Glutamatergic neuron (in vitro differentiated cells): Measurements from ENCODE around the gene HNRNPUL1. TPM values are rescaled to one million over a fixed set of nuclear protein-coding genes. Genes with fewer than 3 reads are reported as not detected.
A peak's percentile ranks its signal among the peaks of the same experiment; 100 is the strongest.

Experiments used
- DNase-seq: peaks from one replicate; pipeline ENCODE4 v3.0.0; 2022
- H3K27ac Mint-ChIP-seq: one replicate; pipeline ENCODE4 v1.8.0; 2020; ENCODE audit warnings: mild to moderate bottlenecking, mixed read lengths, inconsistent platforms; ENCODE audit not compliant: unreplicated experiment
- H3K27me3 Mint-ChIP-seq: one replicate; pipeline ENCODE4 v1.8.0; 2020; ENCODE audit warnings: mild to moderate bottlenecking, moderate library complexity, mixed read lengths, inconsistent platforms; ENCODE audit not compliant: unreplicated experiment
- H3K36me3 Mint-ChIP-seq: one replicate; pipeline ENCODE4 v1.8.0; 2020; ENCODE audit warnings: mild to moderate bottlenecking, mixed read lengths, inconsistent platforms; ENCODE audit not compliant: unreplicated experiment
- H3K4me1 Mint-ChIP-seq: one replicate; pipeline ENCODE4 v1.8.0; 2020; ENCODE audit warnings: mild to moderate bottlenecking, low read depth, mixed read lengths, inconsistent platforms; ENCODE audit not compliant: unreplicated experiment
- H3K4me3 Mint-ChIP-seq: one replicate; pipeline ENCODE4 v1.8.0; 2020; ENCODE audit warnings: mild to moderate bottlenecking, mixed read lengths, inconsistent platforms; ENCODE audit not compliant: unreplicated experiment
- H3K9me3 Mint-ChIP-seq: one replicate; pipeline ENCODE4 v1.8.0; 2020; ENCODE audit warnings: mild to moderate bottlenecking, moderate library complexity, mixed read lengths, inconsistent platforms; ENCODE audit not compliant: unreplicated experiment
- total RNA-seq: library from RNA; stranded (reverse); fragmentation: NEBNext Ultra II Directional; extraction: Animal tissue kit (Norgen Biotek cat#: 25700); gene quantifications from one replicate; pipeline ENCODE4 v1.2.1, GENCODE V29; 2021; ENCODE audit not compliant: unreplicated experiment
- TF ChIP-seq, protein P1 (sequence below): fragments of 200-600 bp; sonication (generic); IDR thresholded peaks from one replicate; pipeline ENCODE4 v1.5.0; 2021; ENCODE audit not compliant: partially characterized antibody, unreplicated experiment

The HNRNPUL1 gene
- total RNA-seq, 1 donor from 2014 or later = 201 TPM

DNA sequence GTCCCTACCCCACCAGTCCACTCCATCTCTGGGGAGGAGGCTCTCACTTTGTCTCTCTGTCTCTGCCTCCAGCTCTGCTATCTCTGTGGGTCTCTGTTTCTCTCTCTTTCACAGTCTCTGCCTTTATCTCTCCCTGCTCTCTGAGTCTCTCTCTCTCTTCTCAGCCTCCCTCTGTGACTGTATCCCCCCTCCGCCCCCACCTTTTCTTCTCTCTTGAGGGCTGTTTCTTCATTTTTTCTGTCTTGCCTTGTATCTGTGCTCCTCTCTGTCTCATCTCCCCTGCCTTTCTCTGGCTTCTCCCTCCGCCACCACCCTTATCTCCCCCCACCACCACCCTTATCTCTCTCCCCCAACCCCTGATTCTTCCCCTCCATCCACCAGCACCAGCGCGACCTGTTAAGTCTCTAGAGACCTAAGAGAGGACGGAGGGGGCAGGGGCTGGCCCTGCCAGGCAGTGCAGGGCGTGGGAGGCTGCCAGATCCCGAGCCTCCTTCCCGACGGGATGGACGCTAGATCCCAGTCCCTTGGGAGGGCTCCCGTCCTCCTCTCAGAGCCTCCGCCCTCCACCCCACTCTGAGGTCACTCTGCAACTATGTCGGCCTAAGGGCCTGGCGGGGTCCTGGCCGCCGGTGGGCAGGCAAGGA, 44.1 kb upstream of the HNRNPUL1 start:
- H3K4me3 Mint-ChIP-seq = peak overlapping the region; percentile 38
- H3K27me3 Mint-ChIP-seq = peaks cover 16% of the 10 kb centered on the region
- H3K36me3 Mint-ChIP-seq = peaks cover 6% of the 10 kb centered on the region
- peaks cover 3% of the 10 kb centered on the region for H3K9me3 Mint-ChIP-seq
- DNase-seq = no peak
- TF ChIP-seq, protein P1, sequence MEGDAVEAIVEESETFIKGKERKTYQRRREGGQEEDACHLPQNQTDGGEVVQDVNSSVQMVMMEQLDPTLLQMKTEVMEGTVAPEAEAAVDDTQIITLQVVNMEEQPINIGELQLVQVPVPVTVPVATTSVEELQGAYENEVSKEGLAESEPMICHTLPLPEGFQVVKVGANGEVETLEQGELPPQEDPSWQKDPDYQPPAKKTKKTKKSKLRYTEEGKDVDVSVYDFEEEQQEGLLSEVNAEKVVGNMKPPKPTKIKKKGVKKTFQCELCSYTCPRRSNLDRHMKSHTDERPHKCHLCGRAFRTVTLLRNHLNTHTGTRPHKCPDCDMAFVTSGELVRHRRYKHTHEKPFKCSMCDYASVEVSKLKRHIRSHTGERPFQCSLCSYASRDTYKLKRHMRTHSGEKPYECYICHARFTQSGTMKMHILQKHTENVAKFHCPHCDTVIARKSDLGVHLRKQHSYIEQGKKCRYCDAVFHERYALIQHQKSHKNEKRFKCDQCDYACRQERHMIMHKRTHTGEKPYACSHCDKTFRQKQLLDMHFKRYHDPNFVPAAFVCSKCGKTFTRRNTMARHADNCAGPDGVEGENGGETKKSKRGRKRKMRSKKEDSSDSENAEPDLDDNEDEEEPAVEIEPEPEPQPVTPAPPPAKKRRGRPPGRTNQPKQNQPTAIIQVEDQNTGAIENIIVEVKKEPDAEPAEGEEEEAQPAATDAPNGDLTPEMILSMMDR = no peak
- H3K27ac Mint-ChIP-seq = no peak overlapping the region
- no peaks in the 10 kb centered on the region for H3K4me1 Mint-ChIP-seq

DNA sequence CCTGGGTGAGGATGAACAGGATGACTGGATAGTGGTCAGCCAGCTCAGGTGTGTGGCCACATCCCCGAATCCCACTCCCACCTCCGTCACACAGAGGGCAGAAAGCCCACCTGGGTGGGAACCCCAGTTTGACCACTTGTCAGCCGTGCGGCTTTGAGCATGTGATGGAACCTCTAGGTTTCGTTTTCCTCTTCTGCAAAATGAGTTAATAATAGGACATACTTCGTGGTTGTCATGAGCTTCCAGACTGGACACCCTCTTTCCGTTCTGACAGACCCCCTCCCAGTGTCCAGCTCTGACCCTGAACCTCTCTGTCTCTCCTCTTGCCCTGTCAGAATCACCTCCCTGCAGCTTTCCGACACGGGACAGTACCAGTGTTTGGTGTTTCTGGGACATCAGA, 43.4 kb upstream of the HNRNPUL1 start:
- DNase-seq = no peak
- Mint-ChIP-seq H3K27me3 (peaks cover 20% of the 10 kb centered on the region), H3K36me3 (peaks cover 6% of the 10 kb centered on the region), H3K27ac (no peak overlapping the region), H3K9me3 (peaks cover 3% of the 10 kb centered on the region), H3K4me1 (peaks cover 4% of the 10 kb centered on the region), H3K4me3 (no peak overlapping the region)
- TF ChIP-seq, protein P1 = no peak

DNA sequence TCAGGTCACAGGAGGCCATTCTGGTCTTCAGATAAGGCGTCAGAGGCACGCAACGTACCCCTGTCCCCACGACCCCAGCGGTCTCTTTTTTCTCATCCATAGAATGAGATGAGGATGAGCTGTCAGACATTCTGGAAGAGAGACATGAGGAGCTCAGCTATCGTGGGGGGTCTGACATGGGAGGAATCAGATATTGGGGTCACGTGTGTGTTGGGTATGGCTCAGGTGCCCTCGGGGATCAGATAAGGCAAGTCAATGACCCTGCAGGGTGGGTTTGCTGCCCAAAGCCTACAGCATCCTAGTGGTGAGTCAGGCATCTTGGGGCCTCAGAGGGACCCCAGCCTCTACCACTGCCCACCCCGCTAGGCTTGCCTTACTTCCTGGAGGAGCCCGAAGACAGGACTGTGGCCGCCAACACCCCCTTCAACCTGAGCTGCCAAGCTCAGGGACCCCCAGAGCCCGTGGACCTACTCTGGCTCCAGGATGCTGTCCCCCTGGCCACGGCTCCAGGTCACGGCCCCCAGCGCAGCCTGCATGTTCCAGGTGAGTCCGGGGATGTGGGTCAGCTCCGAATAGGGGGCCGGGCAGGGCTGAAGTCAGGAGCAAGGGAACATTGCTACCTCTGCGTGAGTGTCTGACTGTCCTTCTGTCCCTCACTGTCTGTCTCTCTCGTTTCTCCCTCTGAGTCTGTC, 42.5 kb upstream of the HNRNPUL1 start:
- Mint-ChIP-seq H3K4me1 (peaks cover 4% of the 10 kb centered on the region), H3K27ac (no peak overlapping the region), H3K36me3 (peaks cover 6% of the 10 kb centered on the region), H3K27me3 (peaks cover 20% of the 10 kb centered on the region), H3K9me3 (peaks cover 3% of the 10 kb centered on the region), H3K4me3 (peak overlapping the region; percentile 59)
- TF ChIP-seq, protein P1 = no peak
- no peak for DNase-seq

DNA sequence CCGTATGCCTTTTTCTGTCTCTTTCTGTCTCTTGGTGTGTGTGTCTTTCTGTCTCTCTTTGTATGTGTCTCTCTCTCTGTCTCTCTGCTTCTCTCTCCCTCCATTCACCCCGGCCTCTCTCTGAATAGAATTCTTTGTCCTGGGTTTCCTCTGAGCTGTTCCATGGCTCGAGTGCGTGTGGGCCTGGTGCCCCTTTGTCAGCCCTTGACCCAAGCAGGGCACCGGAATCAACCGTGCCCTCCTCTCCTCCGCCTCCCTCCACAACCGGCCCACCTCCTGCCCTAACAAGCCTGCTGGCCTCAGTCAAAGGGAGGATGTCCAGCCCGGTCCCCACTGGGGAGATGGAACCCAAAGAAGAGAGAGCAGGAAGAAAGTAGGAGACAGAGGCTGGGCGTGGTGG, 41.9 kb upstream of the HNRNPUL1 start:
- H3K27me3 Mint-ChIP-seq = peaks cover 22% of the 10 kb centered on the region
- peaks cover 3% of the 10 kb centered on the region for H3K9me3 Mint-ChIP-seq
- H3K36me3 Mint-ChIP-seq = peaks cover 6% of the 10 kb centered on the region
- DNase-seq = no peak
- peak overlapping the region; percentile 59 for H3K4me3 Mint-ChIP-seq
- TF ChIP-seq, protein P1 = no peak
- H3K27ac Mint-ChIP-seq = no peak overlapping the region
- H3K4me1 Mint-ChIP-seq = peaks cover 4% of the 10 kb centered on the region
